HG02970 (cell line): ENCODE results near the gene VAC14.
"Not testable (repeated sequence)": the region's sequence is repeated elsewhere in the genome, so short reads cannot be mapped to it uniquely, and the experiment has no call there.

ENCODE experiments used
- ATAC-seq: cut with Tn5 transposase; IDR thresholded peaks from one replicate; pipeline ENCODE4 v1.9.1; 2021; ENCODE audit warnings: mild to moderate bottlenecking, moderate library complexity, moderate number of reproducible peaks; ENCODE audit not compliant: unreplicated experiment, low FRiP score

Gene VAC14

GRCh38 chr16:70670938-70671337, 130.0 kb downstream of the VAC14 start:
- ATAC-seq: not testable (repeated sequence)

DNA sequence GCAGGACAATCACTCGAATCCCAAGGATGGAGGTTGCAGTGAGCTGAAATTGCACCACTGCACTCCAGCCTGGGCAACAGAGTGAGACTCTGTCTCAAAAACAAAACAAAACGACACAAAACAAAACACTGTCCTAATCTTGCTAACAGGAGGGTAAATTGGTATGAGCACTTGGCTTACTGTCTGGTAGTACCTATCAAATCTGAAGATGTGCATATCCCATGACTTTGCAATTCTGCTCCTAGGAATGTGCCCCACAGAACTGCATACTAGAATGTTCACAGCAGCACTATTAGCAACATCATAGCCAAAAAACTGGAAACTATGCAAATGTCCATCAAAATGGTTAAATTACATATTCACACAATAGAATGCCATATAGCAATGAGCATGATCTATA, 130.8 kb downstream of the VAC14 start:
- no peak for ATAC-seq

DNA sequence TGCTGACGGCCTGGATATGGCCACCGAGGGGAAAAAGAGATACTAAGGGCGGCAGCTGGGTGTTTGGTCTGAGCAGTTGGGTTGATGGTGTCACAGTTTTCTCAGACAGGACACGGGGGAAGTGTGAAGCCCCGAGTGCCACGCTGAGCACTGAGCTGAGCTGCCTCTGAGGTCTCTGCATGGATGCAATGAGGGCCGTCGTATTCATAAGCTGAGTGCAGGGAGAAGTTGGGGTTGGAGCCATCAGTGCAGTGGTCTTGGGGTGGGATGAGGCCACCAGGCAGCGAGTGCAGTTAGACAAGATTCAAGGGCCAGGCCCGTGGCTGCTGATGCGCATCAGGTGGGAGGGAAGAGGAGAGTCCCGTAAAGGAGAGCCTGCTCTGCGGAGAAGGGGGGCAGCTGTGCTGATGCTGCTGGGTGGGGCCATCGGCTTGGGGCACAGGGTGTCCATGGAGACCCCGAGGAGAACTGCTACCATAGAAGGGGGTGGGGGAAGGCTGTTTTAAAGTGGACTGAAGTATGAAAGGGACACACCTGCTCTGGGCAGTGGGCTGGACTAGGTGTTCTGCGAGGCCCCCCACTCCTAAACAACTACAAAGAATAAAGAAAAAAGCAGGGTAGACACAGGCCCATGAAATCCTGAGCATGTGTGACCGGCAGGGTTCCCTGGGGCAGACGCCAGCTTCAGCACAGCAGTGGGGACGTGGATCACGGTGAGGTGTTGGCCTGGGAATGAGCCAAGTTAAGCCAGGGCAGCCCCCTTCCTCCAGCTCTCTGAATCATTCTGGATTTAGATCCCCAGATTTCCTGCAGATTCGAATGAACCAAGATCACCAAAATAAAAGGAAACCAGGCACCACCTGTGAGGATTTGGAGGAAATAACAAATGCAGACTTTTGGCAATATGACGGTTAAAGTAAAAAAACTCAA, 134.9 kb downstream of the VAC14 start:
- no peak for ATAC-seq

DNA sequence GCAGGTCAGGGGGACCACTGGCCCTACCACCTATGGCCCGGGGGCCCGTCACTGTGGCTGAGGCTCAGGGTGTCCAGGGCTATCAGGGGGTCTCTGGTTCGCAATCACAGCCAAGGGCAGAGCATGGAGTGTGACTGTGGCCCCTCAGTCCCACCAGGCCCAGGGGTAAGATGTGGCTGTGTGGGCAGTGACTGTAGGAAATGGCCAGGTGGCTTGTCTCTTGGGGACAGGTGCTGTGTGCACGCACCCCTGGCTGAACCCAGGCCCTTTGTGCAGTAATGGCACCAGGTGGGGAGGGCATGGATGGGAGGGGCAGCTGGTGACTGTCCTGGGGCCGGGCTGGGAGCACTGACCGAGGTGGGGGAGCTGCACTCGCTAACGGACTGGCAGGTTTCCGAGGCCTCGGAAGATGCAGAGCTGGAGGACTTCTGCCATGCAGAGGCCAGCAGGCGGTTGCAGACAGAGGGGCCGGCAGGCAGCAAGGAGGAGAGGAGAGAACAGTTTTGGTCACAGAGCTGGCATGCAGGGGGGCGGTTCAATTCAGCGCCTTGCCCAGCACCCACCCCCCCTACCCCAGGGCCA, 135.8 kb downstream of the VAC14 start:
- no peak for ATAC-seq

- ATAC-seq: no peak
Measured at GRCh38 chr16:70664325-70665112, 136.4 kb downstream of the VAC14 start.

DNA sequence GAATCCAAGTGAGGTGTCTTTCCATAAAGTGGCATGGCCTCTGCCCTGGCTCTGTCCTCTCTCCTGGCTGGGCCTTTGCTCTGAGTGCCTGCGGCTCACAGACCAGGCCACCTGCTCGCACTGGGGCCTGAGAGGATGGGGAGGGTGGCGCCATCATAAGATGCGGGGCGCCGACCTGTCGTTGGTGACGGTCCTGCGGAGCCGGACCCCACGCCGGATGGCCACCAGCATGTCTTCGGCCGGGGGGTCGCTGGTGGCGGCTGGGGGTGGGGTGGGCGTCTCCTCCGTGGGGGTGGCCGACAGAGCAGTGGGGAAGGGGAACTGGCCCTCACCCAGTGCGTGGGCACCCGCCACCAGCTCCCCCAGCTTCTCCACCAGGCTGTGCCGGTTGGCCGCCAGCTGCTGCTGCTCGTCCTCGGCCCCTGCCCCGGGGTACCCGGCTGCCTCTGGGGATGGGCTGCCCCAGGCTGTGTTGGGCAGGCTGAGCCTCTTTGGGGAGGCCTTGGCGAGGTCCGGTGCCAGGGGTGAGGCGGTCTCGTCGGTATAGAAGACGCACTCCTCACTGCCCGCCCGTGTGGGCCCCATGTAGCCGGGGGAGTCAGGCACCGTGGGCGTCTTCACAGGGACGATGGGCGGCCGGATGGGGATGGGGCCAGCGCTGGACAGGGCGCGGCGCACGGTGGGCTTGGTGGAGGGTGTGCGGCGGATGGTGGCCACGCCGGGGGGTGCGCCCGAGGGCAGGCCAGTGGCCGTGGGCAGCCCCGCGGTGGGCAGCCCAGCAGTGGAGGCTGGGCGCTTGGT, 137.2 kb downstream of the VAC14 start:
- ATAC-seq: no peak

GRCh38 chr16:70662991-70663523, 137.9 kb downstream of the VAC14 start:
- no peak for ATAC-seq

GRCh38 chr16:70661918-70662641, 138.9 kb downstream of the VAC14 start:
- no peak for ATAC-seq

- ATAC-seq: no peak
Measured at GRCh38 chr16:70661534-70661917, 139.4 kb downstream of the VAC14 start.

DNA sequence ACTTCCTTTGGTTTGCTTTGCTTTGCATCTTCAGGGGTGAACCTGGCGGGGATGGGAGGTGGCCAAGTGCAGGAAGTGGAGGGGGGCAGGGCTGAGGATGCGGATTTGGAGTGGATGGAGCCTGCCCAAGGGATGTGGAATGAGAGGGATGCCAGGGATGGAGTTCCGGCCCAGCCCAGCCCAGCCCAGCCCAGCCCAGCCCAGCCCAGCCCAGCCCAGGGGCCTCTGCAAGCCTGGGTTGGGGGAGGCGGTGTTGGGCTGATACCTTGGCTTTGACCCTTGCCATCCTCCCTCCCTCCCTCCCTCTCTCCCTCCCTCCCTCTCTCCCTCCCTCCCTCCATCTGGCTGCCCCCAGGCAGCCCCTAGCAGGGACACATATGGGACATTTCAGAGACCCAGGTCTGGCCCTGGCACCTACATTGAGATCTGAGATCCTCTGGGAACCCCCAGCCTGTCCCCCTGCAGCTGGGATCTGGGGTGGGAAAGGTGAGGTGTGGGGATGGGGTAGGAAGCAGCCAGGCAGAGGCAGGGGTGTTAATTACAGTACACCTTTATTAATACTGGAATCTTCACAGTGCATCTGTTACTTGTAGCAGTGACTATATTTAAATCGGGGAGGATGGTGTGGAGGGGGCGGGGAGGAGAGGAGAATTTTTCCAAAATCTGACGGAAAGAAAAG, 140.1 kb downstream of the VAC14 start:
- no peak for ATAC-seq

GRCh38 chr16:70659953-70660671, 140.8 kb downstream of the VAC14 start:
- ATAC-seq: no peak

GRCh38 chr16:70659546-70659945, 141.4 kb downstream of the VAC14 start:
- no peak for ATAC-seq

DNA sequence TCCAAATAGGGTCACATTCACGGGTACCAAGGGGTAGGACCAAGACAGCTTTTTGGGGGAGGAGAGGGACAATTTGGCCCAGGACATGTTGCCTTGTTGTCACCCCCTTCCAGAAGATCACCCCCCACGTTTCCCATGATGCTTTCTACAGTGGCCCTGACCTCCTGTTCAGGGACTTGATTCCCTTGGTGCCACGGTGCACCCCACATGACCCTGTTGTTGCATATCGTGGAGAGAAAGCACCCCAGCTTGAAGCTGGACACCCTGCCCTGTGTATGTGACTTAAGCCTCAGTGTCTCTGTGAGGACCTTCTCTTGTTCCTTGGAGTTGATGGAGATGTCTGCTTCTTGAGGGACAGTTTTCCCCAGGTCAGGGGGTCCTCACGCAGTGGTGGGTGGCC, 142.0 kb downstream of the VAC14 start:
- ATAC-seq: no peak

GRCh38 chr16:70657956-70658355, 143.0 kb downstream of the VAC14 start:
- no peak for ATAC-seq

DNA sequence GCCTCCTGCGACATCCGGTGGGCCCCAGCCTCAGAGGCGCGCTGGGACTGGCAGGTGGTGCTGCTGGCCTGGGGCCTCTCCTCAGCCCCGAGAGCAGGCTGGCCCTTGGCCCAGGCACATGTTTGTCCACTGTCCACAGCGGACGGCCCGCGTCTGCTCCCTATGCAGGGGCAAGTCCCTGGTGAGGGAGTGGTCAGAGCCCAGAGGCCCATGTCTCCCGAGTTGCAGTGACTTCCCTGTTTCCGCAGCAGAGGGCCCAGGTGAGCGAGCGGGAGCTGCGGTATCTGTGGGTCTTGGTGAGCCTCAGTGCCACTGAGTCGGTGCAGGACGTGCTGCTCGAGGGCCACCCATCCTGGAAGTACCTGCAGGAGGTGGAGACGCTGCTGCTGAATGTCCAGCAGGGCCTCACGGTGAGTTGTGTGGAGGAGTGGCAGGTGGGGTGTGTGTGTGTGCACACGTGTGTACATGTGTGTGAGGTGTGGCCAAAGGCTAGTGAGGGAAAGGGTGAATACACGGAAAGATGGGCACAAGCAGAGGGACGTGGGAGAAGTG, 144.2 kb downstream of the VAC14 start:
- no peak for ATAC-seq

GRCh38 chr16:70656065-70656711, 144.8 kb downstream of the VAC14 start:
- no peak for ATAC-seq
